Stimulated activated CD4-positive, alpha-beta T cell treated with anti-CD3 and anti-CD28 coated beads, TNF-alpha, amount 100 ng/mL, for 24 hours (primary cell): ENCODE measurements around the gene DNAJC19.
"Not testable (repeated sequence)": the region's sequence is repeated elsewhere in the genome, so short reads cannot be mapped to it uniquely, and the experiment has no call there.

Source experiments
- DNase-seq, 3 experiments: peaks; one replicate each; pipeline ENCODE4 v3.0.0-alpha.2; 2020; ENCODE audit warnings: low read depth in 3 of 3

The DNAJC19 gene

DNA sequence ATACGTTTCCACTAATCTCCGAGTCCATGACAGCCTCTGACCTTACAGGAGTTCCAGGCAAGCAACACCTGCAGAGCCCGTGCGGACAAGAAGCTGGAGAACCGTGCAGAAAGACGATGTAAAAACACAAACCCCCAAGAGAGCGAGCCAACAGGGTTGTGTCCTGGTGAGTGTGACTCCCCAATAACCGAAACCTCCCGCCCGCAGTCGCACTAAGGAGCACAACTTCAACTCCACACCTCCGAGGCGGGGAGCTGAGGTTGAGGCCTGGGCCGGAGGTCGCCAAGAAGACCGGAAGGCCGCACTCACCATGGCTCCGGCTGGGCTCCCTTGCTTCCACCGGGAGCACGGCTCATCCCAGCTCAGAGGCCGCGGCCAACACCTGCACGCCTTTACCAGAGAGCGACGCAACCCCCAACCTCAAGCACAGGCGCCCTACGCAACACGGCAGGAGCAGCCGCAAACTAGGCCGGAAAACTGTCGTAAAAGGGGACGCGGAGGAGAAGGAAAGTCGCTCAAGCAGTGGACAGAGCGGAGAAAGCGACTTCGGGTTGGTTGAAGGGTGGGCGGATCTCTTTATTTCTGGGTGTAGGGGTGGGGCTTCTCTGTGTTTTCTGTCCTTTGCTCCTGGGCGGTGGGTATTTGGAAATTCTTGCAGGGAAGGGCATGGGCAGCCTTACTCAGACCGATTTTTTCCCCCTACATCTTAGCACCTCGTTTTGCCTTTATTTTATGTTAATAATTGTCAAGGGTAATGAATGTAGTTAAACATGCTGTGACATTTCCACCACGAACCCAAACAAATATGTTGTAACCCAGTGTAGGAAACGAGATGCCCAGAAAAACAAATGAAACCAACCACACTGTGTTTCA, at the start of gene DNAJC19:
Gene DNAJC19, minus strand, starts transcription at position 446 of the 873 bp plus-strand sequence. Its CDS starts 134 bp downstream, at position 312.
- peak; percentile 80 to 87 (median 83) for DNase-seq

DNA sequence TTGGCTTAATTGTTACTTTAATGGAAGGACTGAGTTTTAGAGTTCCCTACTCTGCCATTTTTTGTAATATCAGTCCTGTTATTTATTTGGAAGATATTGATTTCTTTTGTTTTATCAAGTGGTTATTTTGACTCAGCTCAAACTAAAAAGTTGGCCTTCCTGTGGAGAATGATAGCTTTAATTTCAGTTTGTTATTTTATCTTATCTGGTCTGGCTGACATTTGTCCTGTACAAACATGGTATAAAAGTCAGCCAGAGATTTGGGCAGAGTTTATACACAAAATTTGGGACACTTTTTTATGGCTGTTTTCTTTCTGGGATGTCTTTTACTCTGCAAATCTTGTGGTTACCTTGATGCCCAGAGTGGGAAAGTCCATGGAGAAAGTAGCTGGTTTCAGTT, 41.4 kb upstream of the DNAJC19 start:
- no peak for DNase-seq

DNA sequence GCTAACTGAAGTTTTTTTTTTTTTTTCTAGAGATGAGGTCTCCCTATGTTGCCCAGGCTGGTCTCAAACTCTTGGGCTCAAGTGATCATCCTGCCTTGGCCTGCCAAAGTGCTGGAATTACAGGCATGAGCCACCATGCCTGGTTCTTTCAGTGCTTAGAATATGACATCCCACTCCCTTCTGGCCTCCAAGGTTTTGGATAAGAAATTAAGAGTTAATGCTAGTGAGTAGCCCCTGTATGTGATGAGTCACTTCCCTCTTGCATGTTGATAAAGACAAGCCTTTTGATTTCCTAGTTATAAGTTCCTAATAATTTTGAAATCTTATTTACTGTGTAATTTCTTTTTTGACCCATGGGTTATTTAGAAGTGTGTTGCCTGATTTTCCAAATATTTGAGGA, 35.7 kb upstream of the DNAJC19 start:
- DNase-seq, result no peak

DNA sequence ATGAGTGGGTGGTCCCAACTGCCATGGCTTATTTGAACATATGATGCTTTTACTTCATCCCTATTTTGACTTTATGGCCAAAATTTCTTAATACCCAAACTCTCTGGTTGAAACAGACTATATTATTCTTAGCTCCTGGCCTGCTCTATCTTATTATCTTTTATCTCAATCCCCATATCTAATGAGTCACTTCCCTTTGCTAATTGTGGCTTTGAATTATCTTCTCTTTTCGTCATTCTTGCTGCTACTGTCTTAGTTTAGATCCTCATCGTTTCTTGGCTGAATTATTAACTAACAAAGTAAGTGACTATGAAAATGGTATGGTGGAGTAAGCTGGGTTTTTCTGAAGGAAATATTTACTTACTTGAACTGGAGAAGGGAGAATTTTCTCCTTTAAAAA, 28.2 kb upstream of the DNAJC19 start:
- no peak for DNase-seq

DNA sequence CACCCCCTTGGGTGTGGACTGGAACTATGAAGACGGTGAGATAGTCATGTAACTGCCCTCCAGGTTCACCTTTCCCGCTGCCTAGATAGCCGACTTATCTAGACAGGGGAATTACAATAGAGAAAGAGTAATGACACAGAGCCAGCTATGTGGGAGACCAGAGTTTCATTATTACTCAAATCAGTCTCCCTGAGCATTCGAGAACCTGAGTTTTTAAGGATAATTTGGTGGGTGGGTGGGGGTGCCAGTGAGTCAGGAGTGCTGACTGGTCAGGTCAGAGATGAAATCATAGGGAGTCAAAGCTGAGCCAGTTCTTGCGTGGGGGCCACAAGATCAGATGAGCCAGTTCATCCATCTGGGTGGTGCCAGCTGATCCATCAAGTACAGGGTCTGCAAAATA, 19.7 kb upstream of the DNAJC19 start:
- peak in 2 of 3 experiments; percentile 6 to 29 for DNase-seq

DNA sequence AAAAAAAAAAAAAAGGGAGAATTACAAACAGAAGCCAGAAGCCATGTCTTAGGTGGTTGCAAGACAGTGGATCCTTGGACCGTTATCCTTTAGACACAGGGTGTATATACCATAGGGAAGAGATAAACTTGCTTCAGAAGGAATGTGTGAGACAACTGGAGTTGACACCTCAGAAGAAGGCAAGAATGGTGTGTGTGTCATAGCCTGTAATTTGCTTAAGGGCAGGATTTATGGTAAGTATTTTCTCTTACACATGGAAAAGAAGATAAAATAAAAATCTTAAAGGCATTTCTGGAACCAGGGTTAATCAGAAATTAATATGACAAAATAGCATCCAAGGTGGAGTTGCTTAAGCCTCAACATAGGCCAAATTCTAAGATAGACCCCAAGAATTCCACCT, 19.3 kb upstream of the DNAJC19 start:
- DNase-seq, result no peak

DNA sequence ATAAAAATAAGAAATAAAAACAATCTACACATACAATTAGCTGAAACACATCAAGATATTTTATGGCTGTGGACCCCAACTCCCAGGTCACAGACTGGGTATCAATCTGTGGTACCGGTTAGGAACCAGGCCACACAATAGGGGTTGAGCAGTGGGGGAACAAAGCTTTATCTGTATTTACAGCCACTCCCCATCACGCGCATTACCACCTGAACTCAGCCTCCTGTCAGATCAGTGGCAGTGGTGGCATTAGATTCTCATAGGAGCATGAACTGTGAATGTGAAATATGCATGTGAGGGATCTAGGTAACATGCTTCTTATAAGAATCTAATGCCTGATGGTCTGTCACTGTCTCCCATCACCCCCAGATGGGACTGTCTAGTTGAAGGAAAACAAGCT, 17.7 kb upstream of the DNAJC19 start:
- no peak for DNase-seq

DNA sequence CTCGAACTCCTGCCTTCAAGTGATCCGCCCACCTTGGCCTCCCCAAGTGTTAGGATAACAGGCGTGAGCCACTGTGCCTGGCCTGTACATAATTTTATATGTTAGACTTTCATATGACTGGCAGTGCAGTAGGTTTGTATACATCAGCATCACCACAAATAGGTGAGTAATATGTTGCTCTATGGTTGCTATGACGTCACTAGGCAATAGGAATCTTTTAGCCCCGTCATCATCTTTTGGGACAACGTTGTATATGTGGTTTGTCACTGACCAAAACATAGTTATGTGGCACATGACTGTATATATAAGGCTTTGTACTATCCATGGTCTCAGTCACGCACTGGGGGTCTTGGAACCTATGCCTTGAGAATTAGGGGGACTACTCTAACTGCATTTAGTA, 17.0 kb upstream of the DNAJC19 start:
- no peak for DNase-seq

DNA sequence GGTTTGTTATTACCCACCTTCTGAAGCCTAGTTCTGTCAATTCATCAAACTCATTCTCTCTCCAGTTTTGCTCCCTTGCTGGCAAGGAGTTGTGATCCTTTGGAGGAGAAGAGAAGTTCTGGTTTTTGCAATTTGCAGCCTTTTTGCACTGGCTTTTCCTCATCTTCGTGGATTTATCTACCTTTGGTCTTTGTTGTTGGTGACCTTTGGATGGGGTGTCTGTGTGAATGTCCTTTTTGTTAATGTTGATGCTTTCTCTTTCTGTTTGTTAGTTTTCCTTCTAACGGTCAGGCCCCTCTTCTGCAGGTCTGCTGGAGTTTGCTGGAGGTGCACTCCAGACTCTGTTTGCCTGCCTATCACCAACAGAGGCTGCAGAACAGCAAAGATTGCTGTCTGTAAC, 13.9 kb upstream of the DNAJC19 start:
- not testable (repeated sequence) for DNase-seq

DNA sequence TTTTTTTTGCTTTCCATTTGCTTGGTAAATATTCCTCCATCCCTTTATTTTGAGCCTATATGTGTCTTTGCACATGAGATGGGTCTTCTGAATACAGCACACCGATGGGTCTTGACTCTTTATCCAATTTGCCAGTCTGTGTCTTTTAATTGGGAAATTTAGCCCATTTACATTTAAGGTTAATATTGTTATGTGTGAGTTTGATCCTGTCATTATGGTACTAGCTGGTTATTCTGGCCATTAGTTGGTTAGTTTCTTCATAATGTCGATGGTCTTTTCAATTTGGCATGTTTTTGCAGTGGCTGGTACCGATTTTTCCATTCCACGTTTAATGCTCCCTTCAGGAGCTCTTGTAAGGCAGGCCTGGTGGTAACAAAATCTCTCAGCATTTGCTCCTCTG, 12.8 kb upstream of the DNAJC19 start:
- DNase-seq, result not testable (repeated sequence)

DNA sequence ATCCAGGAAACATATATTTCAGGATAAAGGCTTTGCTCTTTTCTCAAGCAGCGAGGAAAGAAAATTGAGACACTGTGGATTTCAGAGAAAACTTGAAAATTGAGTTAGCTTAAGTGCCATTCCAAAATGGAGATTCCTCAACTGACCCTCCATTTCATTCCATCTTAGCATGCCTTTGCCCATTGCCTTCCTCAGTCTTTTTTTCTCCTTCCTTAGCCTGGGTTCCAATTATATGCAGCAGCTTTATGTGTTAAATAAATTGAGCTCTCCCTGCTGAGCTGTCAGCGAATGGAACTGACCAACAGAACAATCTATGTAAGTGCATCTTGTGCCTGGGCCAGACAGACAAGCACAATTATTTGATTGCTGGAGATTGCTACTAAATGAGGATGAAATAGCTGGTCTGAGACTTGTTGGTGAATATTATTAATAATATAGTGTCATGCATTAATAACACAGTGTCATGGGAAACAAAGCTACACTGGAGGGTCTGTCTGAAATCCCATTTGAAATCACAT, 6.9 kb upstream of the DNAJC19 start:
- no peak for DNase-seq

DNA sequence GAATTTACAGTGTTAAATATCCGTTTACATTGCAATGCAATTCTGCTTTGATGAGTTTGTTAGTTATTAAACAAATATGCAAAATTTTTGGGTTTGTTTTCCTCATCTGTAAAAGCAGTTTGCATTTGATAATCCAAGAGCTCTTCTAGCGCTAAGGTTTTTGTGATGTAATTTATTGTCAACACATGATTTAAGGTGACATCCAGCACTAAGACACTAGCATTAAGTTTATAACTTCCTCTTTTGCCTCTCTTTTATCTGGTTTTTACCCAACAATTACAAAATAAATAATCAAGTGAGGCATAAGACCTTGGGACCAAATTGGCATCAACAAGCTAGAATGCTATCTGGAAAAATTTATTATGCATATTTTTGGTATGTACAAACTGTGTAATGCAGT, 969 bp upstream of the DNAJC19 start:
- no peak for DNase-seq

DNA sequence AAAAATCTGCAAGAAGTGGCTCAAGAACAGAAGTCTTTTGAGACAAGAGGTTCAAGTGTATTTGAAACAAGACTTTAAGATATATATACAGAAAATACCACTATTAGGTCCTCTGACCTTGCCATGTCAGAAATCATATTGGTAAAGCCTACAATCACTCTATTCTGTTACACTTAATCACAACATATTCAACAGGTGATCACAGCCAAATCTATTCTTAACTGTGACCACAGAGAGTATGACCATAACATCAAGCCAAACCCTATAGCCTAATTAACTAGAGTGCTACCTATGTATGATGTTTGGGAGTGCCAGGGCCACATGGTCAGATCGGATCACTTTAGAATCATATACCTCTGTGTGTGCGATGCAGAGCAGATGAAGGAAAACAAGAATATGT, 2.2 kb downstream of the DNAJC19 start:
- no peak for DNase-seq

DNA sequence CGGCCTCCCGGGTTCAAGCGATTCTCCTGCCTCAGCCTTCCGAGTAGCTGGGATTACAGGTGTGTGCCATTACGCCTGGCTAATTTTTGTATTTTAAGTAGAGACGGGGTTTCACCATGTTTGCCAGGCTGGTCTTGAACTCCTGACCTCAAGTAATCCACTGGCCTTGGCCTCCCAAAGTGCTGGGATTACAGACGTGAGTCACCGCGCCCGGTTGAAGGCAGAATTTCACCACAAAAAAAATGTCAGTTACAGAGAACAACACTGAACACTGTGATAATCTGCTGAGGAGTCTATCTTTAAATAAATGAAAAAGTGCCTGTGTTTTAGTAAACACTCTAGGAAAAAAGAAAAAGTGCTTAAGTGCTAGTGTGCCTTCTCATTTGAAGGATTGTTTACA, 3.2 kb downstream of the DNAJC19 start:
- DNase-seq, result not testable (repeated sequence)

DNA sequence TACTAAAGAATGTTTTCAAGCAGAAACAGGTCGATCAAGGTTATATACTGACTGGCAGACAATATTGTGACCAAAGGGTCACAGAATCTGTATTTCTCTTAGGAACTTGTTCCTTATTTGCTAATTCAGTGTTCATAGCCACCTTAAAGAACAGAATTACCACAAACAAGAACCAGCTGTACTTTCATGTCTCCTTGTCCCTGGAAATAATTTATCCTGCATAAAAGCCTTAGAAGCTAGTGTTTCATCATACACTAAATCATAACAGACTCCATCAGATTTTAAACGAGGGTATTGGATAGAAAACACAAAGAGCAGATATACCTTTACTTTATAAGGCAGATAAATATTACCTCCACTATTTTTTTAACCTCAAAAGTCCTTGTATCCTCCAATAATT, 6.4 kb downstream of the DNAJC19 start:
- DNase-seq, result no peak

DNA sequence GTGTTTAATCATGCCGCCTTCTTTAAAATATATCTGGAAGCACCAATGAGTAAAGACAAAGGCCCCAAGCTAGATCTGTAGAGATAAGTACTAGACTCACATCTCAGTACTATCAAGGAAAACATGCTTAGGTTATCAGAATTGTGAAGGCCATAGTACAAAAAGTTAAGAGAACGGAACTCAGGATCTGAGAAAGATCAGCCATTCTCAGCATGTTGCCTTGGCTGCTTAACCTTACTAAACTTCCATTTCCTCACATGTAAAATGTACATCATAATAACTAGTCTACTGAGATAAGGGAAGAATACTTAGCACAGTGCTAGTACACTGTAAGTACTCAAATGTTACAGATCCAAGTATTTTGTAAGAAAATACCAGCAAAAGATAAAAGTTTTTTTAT, 7.6 kb downstream of the DNAJC19 start:
- DNase-seq, result no peak

DNA sequence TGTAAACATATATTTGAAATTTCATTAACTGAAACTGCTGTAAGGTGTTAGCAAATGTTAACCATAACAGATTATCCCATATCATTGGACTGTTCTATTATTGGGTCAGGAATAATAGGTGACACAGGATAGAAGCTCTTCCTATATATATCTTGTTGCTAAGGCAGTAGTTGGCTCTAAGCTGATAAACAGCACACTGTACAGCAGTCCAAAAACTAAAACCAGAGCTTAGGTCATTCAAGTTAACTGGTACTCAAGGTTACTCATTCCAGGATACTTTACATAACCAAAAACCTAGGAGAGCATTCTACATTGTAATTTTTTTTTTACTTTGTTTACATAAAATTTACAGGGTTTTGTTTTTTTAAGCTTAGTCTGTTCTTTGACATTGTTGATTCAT, 8.9 kb downstream of the DNAJC19 start:
- no peak for DNase-seq

DNA sequence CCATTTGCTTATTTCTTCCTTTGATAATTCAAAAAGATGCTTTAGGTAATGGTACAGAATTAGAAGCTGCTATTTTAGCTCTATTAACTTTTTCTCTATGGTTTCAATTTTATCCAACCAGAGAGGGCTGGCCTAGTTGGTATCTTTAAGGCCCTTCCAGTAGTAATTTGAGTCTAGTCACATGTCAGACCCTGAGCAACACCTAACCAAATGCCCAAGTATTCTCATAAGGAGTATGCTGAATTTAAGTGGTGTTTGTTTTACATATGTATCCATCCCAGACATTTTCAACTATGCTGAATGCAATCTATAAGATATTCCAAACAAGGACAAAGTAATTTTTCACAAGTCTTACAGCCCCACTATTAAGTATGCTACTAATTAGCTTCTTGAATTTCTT, 9.6 kb downstream of the DNAJC19 start:
- no peak for DNase-seq

DNA sequence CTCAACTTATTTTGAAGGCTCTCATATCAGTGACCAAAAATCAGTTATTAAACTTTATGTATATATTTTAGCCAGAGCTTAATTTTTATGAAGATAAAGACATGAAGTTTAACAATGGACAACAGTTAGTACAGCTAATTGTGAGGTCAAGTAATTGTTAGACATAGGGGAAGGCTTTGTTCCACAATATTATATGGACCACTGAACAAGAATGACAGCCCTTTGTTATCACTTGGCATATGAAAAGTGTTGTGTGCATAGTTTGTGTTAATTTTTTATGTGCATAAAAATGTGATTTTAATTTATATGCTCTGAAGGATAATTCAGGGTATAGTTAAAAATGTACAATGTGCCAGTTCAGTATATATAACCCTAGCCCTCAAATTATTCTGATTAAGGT, 12.0 kb downstream of the DNAJC19 start:
- DNase-seq, result no peak

DNA sequence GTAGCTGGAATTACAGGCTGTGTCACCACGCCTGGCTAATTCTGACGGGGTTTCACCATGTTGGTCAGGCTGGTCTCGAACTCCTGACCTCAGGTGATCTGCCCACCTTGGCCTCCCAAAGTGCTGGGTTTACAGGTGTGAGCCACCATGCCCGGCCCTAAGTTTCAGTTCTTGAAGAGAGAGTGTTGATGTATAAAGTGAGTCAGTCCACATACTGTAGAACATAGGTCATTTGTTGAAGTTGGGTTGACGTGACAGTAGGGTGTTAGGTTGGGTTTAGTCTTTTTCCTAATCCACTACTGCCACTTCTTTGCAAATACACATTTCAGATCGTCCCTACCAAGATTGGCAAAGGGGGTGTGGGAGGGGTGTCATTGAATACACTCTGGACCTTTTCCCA, 15.2 kb downstream of the DNAJC19 start:
- DNase-seq, result no peak

DNA sequence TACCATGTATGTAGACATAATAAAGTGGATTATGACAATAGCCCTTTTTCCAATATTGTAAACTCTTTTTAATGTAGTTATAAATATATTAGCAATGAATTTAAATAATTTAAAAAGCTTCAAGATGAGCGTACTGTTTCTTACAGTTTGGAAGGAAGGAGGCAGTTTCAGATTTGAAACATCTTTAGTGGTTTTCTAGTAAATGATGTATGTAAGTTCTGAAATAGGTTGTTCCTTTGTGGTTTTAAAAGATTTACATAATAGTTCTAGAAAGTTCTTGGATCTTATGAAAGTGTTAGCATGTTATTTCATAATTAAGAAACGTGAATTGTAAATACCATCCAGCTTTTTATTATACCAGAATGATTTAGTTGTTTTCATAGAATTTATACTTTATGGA, 16.0 kb downstream of the DNAJC19 start:
- DNase-seq, result no peak

DNA sequence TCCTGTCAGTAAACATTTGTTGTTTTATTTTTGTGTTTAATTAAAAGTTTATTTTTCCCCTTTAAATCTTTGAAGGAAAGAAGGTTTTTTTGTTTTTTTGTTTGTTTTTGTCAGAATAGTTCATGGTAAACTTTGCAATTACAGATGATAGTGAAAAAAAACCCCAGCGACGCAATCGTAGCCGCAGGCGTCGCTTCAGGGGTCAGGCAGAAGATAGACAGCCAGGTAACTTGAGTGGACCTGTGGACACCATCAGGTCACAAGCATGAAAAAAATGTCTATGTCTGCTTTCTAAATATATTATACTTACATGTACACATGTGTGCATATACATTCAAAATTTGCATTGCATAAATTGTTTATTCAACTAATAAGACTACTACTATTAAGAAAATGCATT, 18.6 kb downstream of the DNAJC19 start:
- no peak for DNase-seq

DNA sequence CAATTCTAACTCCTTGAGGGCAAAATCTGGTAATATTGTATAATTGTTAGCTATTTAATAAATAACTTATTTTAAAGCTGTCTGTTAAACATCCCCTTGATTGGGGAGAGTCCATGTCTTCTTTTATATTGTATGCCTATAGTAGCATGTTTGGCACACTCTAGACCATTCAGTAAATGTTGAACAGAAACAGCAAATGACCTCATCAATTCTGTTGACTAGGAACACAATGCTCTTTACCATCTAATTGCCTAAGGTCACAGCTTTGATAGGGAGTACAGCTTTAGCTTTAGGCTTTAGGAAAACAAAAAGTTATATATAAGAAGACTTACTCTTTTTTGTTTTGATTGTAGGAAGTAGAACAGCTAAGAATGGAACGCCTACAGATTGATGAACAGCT, 27.0 kb downstream of the DNAJC19 start:
- no peak for DNase-seq

DNA sequence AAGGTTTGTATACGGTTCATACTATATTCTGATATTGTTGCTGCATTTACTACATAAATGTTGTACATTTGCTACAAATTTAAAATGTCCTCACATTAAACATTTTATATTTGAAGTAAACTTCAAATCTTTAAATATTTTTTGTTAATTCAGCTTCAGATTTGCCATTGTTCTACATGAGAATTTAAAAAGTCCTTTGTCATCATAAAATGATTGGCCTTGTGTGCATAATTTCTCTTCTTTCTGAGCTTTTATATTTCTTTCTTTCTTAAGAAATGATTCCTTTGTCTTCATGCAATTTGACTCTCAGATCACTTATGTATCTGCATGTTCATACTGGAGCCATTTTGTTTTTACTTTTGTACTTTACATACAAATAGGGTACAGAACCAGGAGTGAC, 28.0 kb downstream of the DNAJC19 start:
- no peak for DNase-seq
